ENCODE measurements around the gene CERS2. TPM values are rescaled to one million over a fixed set of nuclear protein-coding genes. Genes with fewer than 3 reads are reported as not detected.

Gene CERS2
- total and polyA plus RNA-seq, 2 of the 8 experiments (the other 6 are each of a cell fraction or from before 2014, with no cell fraction given): 216 to 237 TPM

DNA sequence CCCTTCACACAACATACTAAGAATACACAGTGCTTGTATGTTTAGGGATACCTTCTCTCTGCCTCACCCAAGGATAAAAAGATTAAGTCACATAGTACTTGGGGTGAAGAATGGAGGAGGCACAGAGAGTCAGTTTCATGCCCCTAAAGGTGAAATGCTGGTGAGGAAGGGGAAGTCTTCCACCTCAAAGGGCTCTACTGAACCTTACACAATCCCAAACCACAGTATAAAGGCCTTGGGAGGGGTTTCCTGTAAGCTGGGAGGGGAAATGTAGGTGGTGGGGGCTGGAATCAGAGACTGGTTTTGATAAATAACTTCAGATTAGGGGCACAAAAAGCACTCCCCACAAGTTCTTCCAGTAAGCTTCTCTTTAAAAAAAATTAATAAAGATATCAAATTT, 28.5 kb upstream of the CERS2 start:
- Histone ChIP-seq H3K56ac (replicated peaks; ENCODE audit: insufficient read length, low read depth, low read length) (no peak overlapping the region), H4K5ac (ENCODE audit: insufficient read length, low read depth, low read length) (no peak overlapping the region), H2BK120ac (replicated peaks; ENCODE audit: low read depth, low read length) (no peak overlapping the region), H2BK15ac (ENCODE audit: low read length) (no peak overlapping the region), H3K14ac (ENCODE audit: insufficient read length) (no peak overlapping the region), H3K4me1 (replicated peaks in 1 of 4; ENCODE audit: control insufficient read depth in 3 of 4, insufficient read depth in 4 of 4, low read length in 3 of 4) (peaks cover 5 to 9% (median 8%) of the 10 kb centered on the region in 4 experiments; a peak in 6 of 7 replicates), H3K18ac (ENCODE audit: extremely low read depth, low read length) (no peak overlapping the region), H2AK5ac (ENCODE audit: low read depth, low read length) (no peak overlapping the region), H4K20me1 (replicated peaks in 1 of 2; ENCODE audit: control insufficient read depth in 1 of 2, insufficient read depth in 2 of 2, low read length in 2 of 2) (no peaks in the 10 kb centered on the region), H3K23ac (ENCODE audit: insufficient read length) (no peak overlapping the region), H3K27me3 (replicated peaks in 1 of 4; ENCODE audit: control insufficient read depth in 3 of 4, extremely low read depth in 1 of 4, insufficient read depth in 3 of 4, low read length in 3 of 4) (no peaks in the 10 kb centered on the region), H3K9me3 (ENCODE audit: insufficient read depth in 2 of 2, low read depth in 1 of 2, low read length in 1 of 2) (no peaks in the 10 kb centered on the region), H2BK20ac (ENCODE audit: low read length) (no peak overlapping the region), H3K79me1 (ENCODE audit: low read depth, low read length) (no peaks in the 10 kb centered on the region), H3K27ac (ENCODE audit: low read depth, low read length) (no peak overlapping the region), H3K4me3 (ENCODE audit: extremely low read depth in 1 of 4, insufficient read depth in 2 of 4, low read depth in 3 of 4, low read length in 4 of 4) (no peak overlapping the region), H2BK12ac (ENCODE audit: low read depth, low read length) (no peak overlapping the region), H3K36me3 (ENCODE audit: control insufficient read depth in 2 of 4, insufficient read depth in 4 of 4, low read length in 3 of 4) (peaks cover 0 to 4% (median 1%) of the 10 kb centered on the region in 4 experiments; a peak in 2 of 8 replicates), H3K9ac (replicated peaks in 1 of 4; ENCODE audit: extremely low read depth in 1 of 4, low read depth in 3 of 4, low read length in 3 of 4) (no peak overlapping the region), H4K91ac (replicated peaks; ENCODE audit: insufficient read length, low read length) (no peak overlapping the region), H3K4ac (replicated peaks; ENCODE audit: insufficient read length, low read depth, low read length) (no peak overlapping the region), H2AFZ (ENCODE audit: low read length) (no peak overlapping the region), H2BK5ac (ENCODE audit: low read depth, low read length) (no peak overlapping the region), H3K23me2 (ENCODE audit: low read depth, low read length) (peaks cover 3% of the 10 kb centered on the region; the same call in 1 of the 2 replicates), H3K4me2 (ENCODE audit: insufficient read depth in 1 of 2, low read depth in 2 of 2, low read length in 2 of 2) (no peak overlapping the region), H4K8ac (ENCODE audit: extremely low read depth, insufficient read depth, low read length) (no peak overlapping the region), H3K79me2 (ENCODE audit: control insufficient read depth in 1 of 2, insufficient read depth in 2 of 2, low read length in 2 of 2) (no peaks in the 10 kb centered on the region)
- ChIA-PET CTCF (ENCODE audit: partially characterized antibody) (interaction anchor here (0.9 to 7.8 kb wide), 4 partner anchors 8 to 154 kb away, joined by 3 to 142 read pairs (median 44); partner anchors contain the start of genes ANXA9 and TNFAIP8L2), POLR2A (ENCODE audit: partially characterized antibody) (interaction anchor here (1.2 to 1.7 kb wide), 3 partner anchors 22 to 388 kb away, joined by 3 to 5 read pairs (median 4); partner anchors contain the start of gene ANXA9)
- no peak for DNase-seq (ENCODE audit: low read depth in 1 of 2, low spot score in 2 of 2)
- TF ChIP-seq, protein P1, sequence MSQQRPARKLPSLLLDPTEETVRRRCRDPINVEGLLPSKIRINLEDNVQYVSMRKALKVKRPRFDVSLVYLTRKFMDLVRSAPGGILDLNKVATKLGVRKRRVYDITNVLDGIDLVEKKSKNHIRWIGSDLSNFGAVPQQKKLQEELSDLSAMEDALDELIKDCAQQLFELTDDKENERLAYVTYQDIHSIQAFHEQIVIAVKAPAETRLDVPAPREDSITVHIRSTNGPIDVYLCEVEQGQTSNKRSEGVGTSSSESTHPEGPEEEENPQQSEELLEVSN (IDR thresholded peaks at IDR 0.05): no peak
- no peak for TF ChIP-seq NANOG (IDR thresholded peaks at IDR 0.05; ENCODE audit: insufficient read depth, low read depth, low read length, poor library complexity, severe bottlenecking)
- no peak for TF ChIP-seq SRF (IDR thresholded peaks at IDR 0.05; ENCODE audit: low read depth, low read length)
- TF ChIP-seq POLR2AphosphoS5 (IDR thresholded peaks at IDR 0.05; ENCODE audit: low read depth, low read length): no peak
- no peak for TF ChIP-seq SIRT6 (IDR thresholded peaks at IDR 0.05; ENCODE audit: low read length)
- no peak for TF ChIP-seq SP1 (IDR thresholded peaks at IDR 0.05; ENCODE audit: low read depth, low read length)
- no peak for FAIRE-seq

Data from H1 (cell line).